Endothelial cell of umbilical vein (primary cell): ENCODE results near the gene ZNF599. TPM values are rescaled to one million over a fixed set of nuclear protein-coding genes. Genes with fewer than 3 reads are reported as not detected.

Experiments
- BruUV-seq: library from RNA; stranded (reverse); fragments of 400-500 nt; replicated peaks from 2 replicates; lab custom pipeline; 2021; lab: Mats Ljungman, UMichigan
- CTCF ChIA-PET: fragments of 300-600, 350-600 bp; sonication (Branson Sonifier 250); formaldehyde crosslinking; loops from one replicate; lab custom pipeline; 2021; ENCODE audit warnings: antibody characterized with exemption, inconsistent platforms; lab: Charles Lee
- POLR2A ChIA-PET: fragments of 300-600, 350-600 bp; sonication (Branson Sonifier 250); formaldehyde crosslinking; loops from one replicate; lab custom pipeline; 2021; ENCODE audit warnings: antibody characterized with exemption, inconsistent platforms; lab: Charles Lee
- DNase-seq: peaks from one replicate; pipeline ENCODE4 v3.0.0-alpha.2; 2011; ENCODE audit warnings: low read depth, low spot score
- FAIRE-seq: peaks from 2 replicates; lab custom pipeline; 2011; peaks lifted over from hg19 to GRCh38; lab: Jason Lieb, UNC
- H2AFZ ChIP-seq: 2 replicates; pipeline ENCODE4 v1.6.0; 2012; ENCODE audit warnings: low read depth, low read length, control low read depth, inconsistent platforms
- H3K27ac ChIP-seq: 2 replicates; pipeline ENCODE4 v1.5.1; 2011; ENCODE audit warnings: low read depth, mild to moderate bottlenecking, control low read depth, low read length, moderate library complexity; ENCODE audit not compliant: insufficient read depth
- H3K27me3 ChIP-seq, 2 experiments: 2 replicates each; pipeline versions ENCODE4 v1.6.0 to v1.6.1; 2011; ENCODE audit warnings: low read length in 2 of 2, mixed read lengths in 1 of 2; ENCODE audit not compliant: control insufficient read depth in 2 of 2, insufficient read depth in 2 of 2
- H3K36me3 ChIP-seq, 2 experiments: 2 replicates in 1 of 2; 3 replicates in 1 of 2; pipeline ENCODE4 v1.5.1; 2011; ENCODE audit warnings: low read length in 2 of 2, mild to moderate bottlenecking in 1 of 2, moderate library complexity in 1 of 2; ENCODE audit not compliant: control insufficient read depth in 2 of 2, insufficient read depth in 2 of 2; ENCODE audit errors: extremely low read depth in 1 of 2
- H3K4me1 ChIP-seq: 3 replicates; pipeline ENCODE4 v1.5.1; 2011; ENCODE audit warnings: mild to moderate bottlenecking, low read length; ENCODE audit not compliant: control insufficient read depth, insufficient read depth; ENCODE audit errors: extremely low read depth
- H3K4me2 ChIP-seq: 2 replicates; pipeline ENCODE4 v1.6.1; 2011; ENCODE audit warnings: low read length, control low read depth, mixed read lengths; ENCODE audit not compliant: insufficient read depth
- H3K4me3 ChIP-seq, 3 experiments: fragments of 200-600 bp in 1 of 3; sonication (generic), shearing (Covaris generic) in 1 of 3; replicated peaks in 1 of 3; 2 replicates each; pipeline ENCODE4 v1.5.1; 2011 to 2016; ENCODE audit warnings: control low read depth in 3 of 3, low read length in 3 of 3, mild to moderate bottlenecking in 2 of 3, inconsistent platforms in 1 of 3, low read depth in 1 of 3, moderate library complexity in 1 of 3; ENCODE audit not compliant: insufficient read depth in 1 of 3
- H3K79me2 ChIP-seq: 2 replicates; pipeline ENCODE4 v1.6.0; 2012; ENCODE audit warnings: low read length, inconsistent platforms; ENCODE audit not compliant: control insufficient read depth, insufficient read depth
- H3K9ac ChIP-seq: replicated peaks from 2 replicates; pipeline ENCODE3; 2011; ENCODE audit warnings: low read length, control low read depth; ENCODE audit not compliant: insufficient read depth; ENCODE audit errors: extremely low read depth
- H3K9me1 ChIP-seq: replicated peaks from 3 replicates; pipeline ENCODE4 v1.6.0; 2011; ENCODE audit warnings: mild to moderate bottlenecking, low read length; ENCODE audit not compliant: control insufficient read depth, insufficient read depth; ENCODE audit errors: extremely low read depth
- H3K9me3 ChIP-seq: replicated peaks from 2 replicates; pipeline ENCODE4 v1.5.1; 2012; ENCODE audit warnings: low read length, inconsistent platforms; ENCODE audit not compliant: control insufficient read depth, insufficient read depth
- H4K20me1 ChIP-seq: replicated peaks from 2 replicates; pipeline ENCODE3; 2011; ENCODE audit warnings: mild to moderate bottlenecking, low read length; ENCODE audit not compliant: control insufficient read depth, insufficient read depth; ENCODE audit errors: extremely low read depth
- EZH2 ChIP-seq: IDR thresholded peaks from 2 replicates; pipeline ENCODE4 v1.6.1; 2012; ENCODE audit warnings: borderline replicate concordance, low read depth, mild to moderate bottlenecking, moderate library complexity, low read length, inconsistent platforms; ENCODE audit not compliant: severe bottlenecking
- FOS ChIP-seq: IDR thresholded peaks from 2 replicates; pipeline ENCODE4 v1.6.1; 2011; ENCODE audit warnings: mild to moderate bottlenecking, low read length, moderate library complexity, borderline replicate concordance; ENCODE audit not compliant: insufficient read depth
- GATA2 ChIP-seq: IDR thresholded peaks from 2 replicates; pipeline ENCODE4 v1.7.0; 2011; ENCODE audit warnings: low read depth, mild to moderate bottlenecking, moderate library complexity, mixed read lengths, low read length; ENCODE audit not compliant: insufficient read length, insufficient read depth
- JUN ChIP-seq: IDR thresholded peaks from 2 replicates; pipeline ENCODE4 v1.6.1; 2011; ENCODE audit warnings: borderline replicate concordance, low read depth; ENCODE audit not compliant: insufficient read length, insufficient read depth
- MYC ChIP-seq: IDR thresholded peaks from one replicate; pipeline ENCODE4 v1.6.1; 2011; ENCODE audit warnings: mild to moderate bottlenecking, low read depth, low read length
- POLR2A ChIP-seq: IDR thresholded peaks from 2 replicates; pipeline ENCODE4 v1.6.1; 2012; ENCODE audit warnings: low read depth, mild to moderate bottlenecking, control low read depth, low read length
- POLR2AphosphoS5 ChIP-seq: IDR thresholded peaks from 2 replicates; pipeline ENCODE4 v1.6.1; 2012; ENCODE audit warnings: low read depth, mild to moderate bottlenecking, control low read depth, low read length, moderate library complexity; ENCODE audit not compliant: insufficient read depth
- dilution Hi-C: fragments of 300-500 bp; cut with MboI; formaldehyde crosslinking; loops from one replicate; pipeline ENCODE4 v1.15.0; 2019; ENCODE audit warnings: low sequenced_read_pairs; ENCODE audit not compliant: extremely low pct_ligation_motif_present
- intact Hi-C: fragments of 100-400 bp; cut with micrococcal nuclease; formaldehyde crosslinking; loops from one replicate; pipeline ENCODE4 v1.10.0; 2022
- polyA plus RNA-seq, 4 experiments: library from polyadenylated mRNA; depleted of rRNA in 3 of 4; stranded (reverse) in 3 of 4; unstranded in 1 of 4; fragments of >200 nt; gene quantifications; 2 replicates each; pipeline versions ENCODE4 v1.2.1 to v1.2.3, GENCODE V29; 2011 to 2012; ENCODE audit warnings: missing spikeins in 1 of 4
- total RNA-seq: library from RNA; stranded (reverse); gene quantifications from 2 replicates; pipeline ENCODE4 v1.2.3, GENCODE V29; 2021
- TF ChIP-seq, protein P1 (sequence below): IDR thresholded peaks from 2 replicates; pipeline ENCODE4 v1.6.1; 2011; ENCODE audit not compliant: insufficient read depth, insufficient read length
- TF ChIP-seq, protein P2 (sequence below), 2 donors: IDR thresholded peaks; 1 replicate in 1 of 2; 2 replicates in 1 of 2; pipeline ENCODE4 v1.5.1; 2011; ENCODE audit warnings: low read length in 2 of 2, mild to moderate bottlenecking in 2 of 2, moderate library complexity in 2 of 2, control low read depth in 1 of 2, inconsistent platforms in 1 of 2, low read depth in 1 of 2; ENCODE audit not compliant: insufficient read depth in 1 of 2; ENCODE audit errors: extremely low read depth in 1 of 2

ZNF599 gene
- total and polyA plus RNA-seq, 2 donors (not counting 3 experiments of a cell fraction or from before 2014, with no cell fraction given) = 4.5 to 7.3 TPM

DNA sequence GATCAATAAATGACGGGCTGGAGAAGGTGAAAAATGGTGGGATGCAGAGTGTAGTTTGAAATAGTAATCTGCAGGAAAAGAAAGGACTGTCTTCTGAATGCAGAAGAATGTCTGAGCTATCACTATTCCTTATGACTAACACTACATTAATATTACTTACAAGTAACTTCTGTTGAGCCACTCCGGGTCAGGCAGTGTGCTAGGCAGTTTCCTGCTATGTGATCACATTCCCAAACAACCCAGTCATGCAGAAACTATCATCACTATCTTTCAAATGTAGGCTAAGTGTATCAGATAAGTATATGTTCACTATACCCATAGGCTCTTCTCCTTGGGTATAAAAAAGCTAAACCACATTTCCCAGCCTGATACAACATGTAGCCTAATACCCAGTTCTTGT lies 6.6 kb downstream of the ZNF599 start:
- intact Hi-C loops (no loop called here), dilution Hi-C loops (no loop called here)
- FAIRE-seq (no peak), DNase-seq (no peak)
- no peaks in the 10 kb centered on the region for H3K4me1 ChIP-seq
- no TSS peak for BruUV-seq
- TF ChIP-seq, protein P1, sequence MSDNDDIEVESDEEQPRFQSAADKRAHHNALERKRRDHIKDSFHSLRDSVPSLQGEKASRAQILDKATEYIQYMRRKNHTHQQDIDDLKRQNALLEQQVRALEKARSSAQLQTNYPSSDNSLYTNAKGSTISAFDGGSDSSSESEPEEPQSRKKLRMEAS = no peak
- TF ChIP-seq, protein P2, sequence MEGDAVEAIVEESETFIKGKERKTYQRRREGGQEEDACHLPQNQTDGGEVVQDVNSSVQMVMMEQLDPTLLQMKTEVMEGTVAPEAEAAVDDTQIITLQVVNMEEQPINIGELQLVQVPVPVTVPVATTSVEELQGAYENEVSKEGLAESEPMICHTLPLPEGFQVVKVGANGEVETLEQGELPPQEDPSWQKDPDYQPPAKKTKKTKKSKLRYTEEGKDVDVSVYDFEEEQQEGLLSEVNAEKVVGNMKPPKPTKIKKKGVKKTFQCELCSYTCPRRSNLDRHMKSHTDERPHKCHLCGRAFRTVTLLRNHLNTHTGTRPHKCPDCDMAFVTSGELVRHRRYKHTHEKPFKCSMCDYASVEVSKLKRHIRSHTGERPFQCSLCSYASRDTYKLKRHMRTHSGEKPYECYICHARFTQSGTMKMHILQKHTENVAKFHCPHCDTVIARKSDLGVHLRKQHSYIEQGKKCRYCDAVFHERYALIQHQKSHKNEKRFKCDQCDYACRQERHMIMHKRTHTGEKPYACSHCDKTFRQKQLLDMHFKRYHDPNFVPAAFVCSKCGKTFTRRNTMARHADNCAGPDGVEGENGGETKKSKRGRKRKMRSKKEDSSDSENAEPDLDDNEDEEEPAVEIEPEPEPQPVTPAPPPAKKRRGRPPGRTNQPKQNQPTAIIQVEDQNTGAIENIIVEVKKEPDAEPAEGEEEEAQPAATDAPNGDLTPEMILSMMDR (IDR thresholded peaks at IDR 0.05; ENCODE audit: extremely low read depth in 1 of 2, insufficient read depth in 1 of 2, low read depth in 1 of 2, low read length in 2 of 2) = no peak
- no peak for TF ChIP-seq POLR2AphosphoS5
- TF ChIP-seq MYC = no peak
- no peak for TF ChIP-seq JUN
- TF ChIP-seq FOS = no peak
- no peak for TF ChIP-seq EZH2
- TF ChIP-seq GATA2 = no peak
- TF ChIP-seq POLR2A = no peak
- H3K4me2 ChIP-seq = no peak overlapping the region
- no peaks in the 10 kb centered on the region for H3K27me3 ChIP-seq
- CTCF ChIA-PET = no interaction called here
- no peaks in the 10 kb centered on the region for H3K9me3 ChIP-seq
- peaks cover 6 to 26% of the 10 kb centered on the region in 2 experiments for H3K36me3 ChIP-seq
- H3K4me3 ChIP-seq = no peak overlapping the region
- H3K27ac ChIP-seq = no peak overlapping the region
- H3K79me2 ChIP-seq = no peaks in the 10 kb centered on the region
- no peaks in the 10 kb centered on the region for H3K9me1 ChIP-seq
- POLR2A ChIA-PET = no interaction called here
- no peak overlapping the region for H2AFZ ChIP-seq
- H3K9ac ChIP-seq = no peak overlapping the region
- no peaks in the 10 kb centered on the region for H4K20me1 ChIP-seq
